Measurements from ENCODE around the gene STARD7.
"Not testable (repeated sequence)": the region's sequence is repeated elsewhere in the genome, so short reads cannot be mapped to it uniquely, and the experiment has no call there.

STARD7 gene

GRCh38 chr2:96175951-96176350, 32.7 kb downstream of the STARD7 start:
- no peak for DNase-seq
- TF ChIP-seq GATA1 (IDR thresholded peaks at IDR 0.05; ENCODE audit: low read depth, low read length) (no peak), POLR2A (IDR thresholded peaks at IDR 0.05; ENCODE audit: low read length) (no peak)

DNA sequence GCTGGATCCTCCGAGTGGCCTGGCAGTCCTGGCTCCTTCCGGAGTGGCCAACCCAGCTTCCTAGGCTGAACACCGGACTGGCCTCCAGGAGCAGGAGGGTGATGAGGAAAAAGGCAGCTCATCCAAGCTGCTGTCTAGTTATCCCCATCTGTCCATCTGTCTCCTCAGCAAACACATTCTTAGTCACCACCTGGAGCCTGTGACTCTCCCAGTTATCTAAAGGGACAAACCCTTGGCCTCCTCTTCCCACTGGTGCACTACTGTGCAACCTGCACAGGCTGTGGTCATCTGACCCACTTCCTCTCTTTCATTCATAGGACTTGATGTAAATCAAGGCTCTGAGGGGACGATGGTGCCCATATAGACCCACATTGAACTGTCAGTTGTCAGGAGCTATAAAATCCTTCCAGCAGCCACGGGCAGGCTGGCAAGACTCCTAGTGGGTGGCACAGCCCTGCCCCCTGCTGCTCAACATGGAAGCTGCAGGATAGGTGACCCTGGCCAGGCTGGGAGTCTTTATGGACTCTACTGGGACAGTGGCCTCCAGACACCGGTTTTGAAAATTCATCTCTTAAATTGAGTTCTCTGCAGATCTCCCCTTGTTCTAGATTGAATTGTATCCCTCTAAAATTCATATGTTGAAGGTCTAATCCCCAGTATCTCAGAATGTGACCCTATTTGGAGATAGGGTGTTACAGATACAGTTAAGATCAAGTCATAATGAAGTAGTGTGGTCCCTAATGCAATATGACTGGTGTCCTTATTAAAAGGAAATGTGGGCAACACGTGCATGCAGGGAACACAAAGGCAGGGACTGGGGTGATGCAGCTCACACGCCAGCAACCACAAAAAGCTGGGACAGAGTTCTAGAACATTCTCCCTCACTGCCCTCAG, 34.1 kb downstream of the STARD7 start:
- TF ChIP-seq GATA1 (IDR thresholded peaks at IDR 0.05; ENCODE audit: low read depth, low read length) (no peak), POLR2A (IDR thresholded peaks at IDR 0.05; ENCODE audit: low read length) (no peak)
- peak; percentile 74 to 87 for DNase-seq

DNA sequence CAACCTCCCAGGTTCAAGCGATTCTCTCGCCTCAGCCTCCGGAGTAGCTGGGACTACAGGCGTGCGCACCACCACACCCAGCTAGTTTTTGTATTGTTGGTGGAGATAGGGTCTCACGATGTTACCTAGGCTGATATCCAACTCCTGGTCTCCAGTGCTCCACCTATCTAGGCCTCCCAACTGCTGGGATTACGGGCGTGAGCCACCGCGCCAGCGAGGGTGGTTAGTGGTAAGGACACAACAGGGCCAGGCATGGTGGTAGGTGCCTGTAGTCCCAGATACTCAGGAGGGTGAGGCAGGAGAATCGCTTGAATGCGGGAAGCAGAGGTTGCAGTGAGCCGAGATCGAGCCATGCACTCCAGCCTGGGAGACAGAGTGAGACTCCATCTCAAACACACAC, 36.8 kb downstream of the STARD7 start:
- TF ChIP-seq GATA1 (IDR thresholded peaks at IDR 0.05; ENCODE audit: low read depth, low read length) (no peak), POLR2A (IDR thresholded peaks at IDR 0.05; ENCODE audit: low read length) (no peak)
- no peak for DNase-seq

- TF ChIP-seq GATA1 (IDR thresholded peaks at IDR 0.05; ENCODE audit: low read depth, low read length) (no peak), POLR2A (IDR thresholded peaks at IDR 0.05; ENCODE audit: low read length) (no peak)
- no peak for DNase-seq
Measured at GRCh38 chr2:96170626-96171025, 38.0 kb downstream of the STARD7 start.

- TF ChIP-seq GATA1 (IDR thresholded peaks at IDR 0.05; ENCODE audit: low read depth, low read length) (no peak), POLR2A (IDR thresholded peaks at IDR 0.05; ENCODE audit: low read length) (no peak)
Measured at GRCh38 chr2:96169868-96170507, 38.6 kb downstream of the STARD7 start.

DNA sequence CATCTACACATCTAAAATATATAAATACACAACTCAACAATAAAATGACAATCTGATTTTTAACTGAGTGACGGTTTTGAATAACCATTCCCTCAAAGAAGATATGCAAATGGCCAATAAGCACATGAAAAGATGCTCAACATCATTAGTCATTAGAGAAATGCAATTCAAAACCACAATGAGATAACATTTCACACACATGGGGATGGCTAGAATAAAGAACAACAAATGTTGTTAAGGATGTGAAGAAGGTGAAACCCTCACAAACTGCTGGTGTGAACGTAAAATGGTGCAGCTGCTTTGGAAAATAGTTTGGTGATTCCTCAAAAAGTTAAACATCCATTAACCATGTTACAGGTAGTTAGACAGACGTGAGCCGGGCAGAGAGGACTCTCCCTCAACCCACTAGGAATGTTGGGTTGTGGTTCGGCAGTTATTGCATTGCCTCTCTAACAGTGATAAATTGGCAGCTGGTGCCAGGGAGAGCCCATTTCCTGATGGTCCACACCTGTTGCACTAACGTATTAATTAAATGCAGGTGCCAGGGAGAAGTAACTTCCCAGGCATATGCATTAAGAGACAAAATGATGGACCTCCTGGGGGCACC, 41.1 kb downstream of the STARD7 start:
- TF ChIP-seq GATA1 (IDR thresholded peaks at IDR 0.05; ENCODE audit: low read depth, low read length) (no peak), POLR2A (IDR thresholded peaks at IDR 0.05; ENCODE audit: low read length) (no peak)
- no peak for DNase-seq

More at GRCh38 chr2:96169868-96170507, 38.6 kb downstream of the STARD7 start:
- DNase-seq = no peak

- no peak for DNase-seq
- TF ChIP-seq POLR2A (IDR thresholded peaks at IDR 0.05; ENCODE audit: low read length) (no peak), GATA1 (IDR thresholded peaks at IDR 0.05; ENCODE audit: low read depth, low read length) (no peak)
Measured at GRCh38 chr2:96164459-96165184, 44.0 kb downstream of the STARD7 start.

GRCh38 chr2:96163768-96164429, 44.7 kb downstream of the STARD7 start:
- TF ChIP-seq GATA1 (IDR thresholded peaks at IDR 0.05; ENCODE audit: low read depth, low read length) = no peak
- TF ChIP-seq POLR2A (IDR thresholded peaks at IDR 0.05; ENCODE audit: low read length) = no peak
- DNase-seq = no peak

- TF ChIP-seq POLR2A (IDR thresholded peaks at IDR 0.05; ENCODE audit: low read length) = no peak
- TF ChIP-seq GATA1 (IDR thresholded peaks at IDR 0.05; ENCODE audit: low read depth, low read length) = no peak
- no peak for DNase-seq
Measured at GRCh38 chr2:96163415-96163767, 45.2 kb downstream of the STARD7 start.

DNA sequence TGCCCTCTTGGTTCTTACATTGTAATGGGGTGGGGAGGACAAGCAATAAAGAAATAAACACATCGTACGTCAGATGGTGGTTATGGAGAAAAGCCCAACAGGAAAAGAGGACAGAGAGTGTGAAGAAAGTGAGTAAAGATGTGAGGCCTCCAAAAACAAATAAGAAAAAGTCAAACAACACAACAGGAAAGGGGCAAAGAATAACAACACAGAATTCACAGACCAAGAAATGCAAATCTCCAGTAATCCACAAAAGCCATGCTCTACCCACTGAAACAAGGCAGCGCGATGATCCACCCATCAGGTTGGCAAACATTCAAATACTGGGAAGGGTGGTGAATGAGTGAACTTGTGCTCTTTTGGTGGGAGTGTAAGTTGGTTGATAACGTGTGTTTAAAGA, 46.7 kb downstream of the STARD7 start:
- TF ChIP-seq POLR2A (IDR thresholded peaks at IDR 0.05; ENCODE audit: low read length) = no peak
- TF ChIP-seq GATA1 (IDR thresholded peaks at IDR 0.05; ENCODE audit: low read depth, low read length) = no peak
- DNase-seq = peak; percentile 67 to 71

GRCh38 chr2:96160366-96160765, 48.3 kb downstream of the STARD7 start:
- not testable (repeated sequence) for DNase-seq

- TF ChIP-seq POLR2A (IDR thresholded peaks at IDR 0.05; ENCODE audit: low read length) = no peak
- TF ChIP-seq GATA1 (IDR thresholded peaks at IDR 0.05; ENCODE audit: low read depth, low read length) = no peak
- DNase-seq = no peak
Measured at GRCh38 chr2:96159084-96159830, 49.4 kb downstream of the STARD7 start.

DNA sequence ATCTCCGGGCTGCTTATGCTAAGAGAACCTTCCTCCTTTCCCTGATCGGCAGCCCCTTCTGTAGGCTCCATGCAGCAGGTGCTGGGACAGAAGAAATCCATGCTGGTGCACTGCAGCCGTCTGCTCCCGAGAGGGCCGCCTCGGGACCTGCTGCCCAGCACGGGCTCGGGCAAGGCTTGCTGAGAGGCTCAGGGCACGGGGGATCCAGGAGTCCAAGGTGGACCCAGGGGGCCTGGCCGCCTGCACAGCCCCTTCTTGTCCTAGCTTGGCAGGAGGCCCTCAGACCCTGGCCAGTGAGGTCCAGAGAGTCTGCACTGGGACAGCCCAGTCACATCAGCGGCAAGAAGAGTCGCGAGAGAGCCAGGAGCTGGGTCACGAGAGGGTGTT, 50.1 kb downstream of the STARD7 start:
- DNase-seq = peak in 1 of 2 experiments; percentile 40
- TF ChIP-seq POLR2A (IDR thresholded peaks at IDR 0.05; ENCODE audit: low read length) (no peak), GATA1 (IDR thresholded peaks at IDR 0.05; ENCODE audit: low read depth, low read length) (no peak)
